H1 (cell line): ENCODE results near the gene HYAL4. TPM values are rescaled to one million over a fixed set of nuclear protein-coding genes. Genes with fewer than 3 reads are reported as not detected.

Experiments used
- CTCF ChIA-PET: fragments of 300-600 bp; sonication (Branson Sonifier 250); formaldehyde crosslinking; loops from one replicate; lab custom pipeline; 2021; ENCODE audit not compliant: partially characterized antibody; lab: Charles Lee
- POLR2A ChIA-PET: fragments of 300-600 bp; sonication (Branson Sonifier 250); formaldehyde crosslinking; loops from one replicate; lab custom pipeline; 2021; ENCODE audit warnings: inconsistent platforms; ENCODE audit not compliant: partially characterized antibody; lab: Charles Lee
- DNase-seq, 2 experiments: peaks; one replicate each; pipeline versions ENCODE4 v3.0.0 to v3.0.0-alpha.2; 2010 to 2022; ENCODE audit warnings: low spot score in 2 of 2, low read depth in 1 of 2, mixed read lengths in 1 of 2
- FAIRE-seq: peaks from 2 replicates; lab custom pipeline; 2011; peaks lifted over from hg19 to GRCh38; lab: Jason Lieb, UNC
- H2AFZ ChIP-seq: 2 replicates; pipeline ENCODE4 v1.8.1; 2012; ENCODE audit warnings: low read length, inconsistent platforms
- H2AK5ac ChIP-seq: 2 replicates; pipeline ENCODE4 v1.6.1; 2013; ENCODE audit warnings: low read depth, low read length
- H2BK120ac ChIP-seq: replicated peaks from 2 replicates; pipeline ENCODE3; 2013; ENCODE audit warnings: low read depth, low read length, inconsistent platforms
- H2BK12ac ChIP-seq: 2 replicates; pipeline ENCODE4 v1.6.1; 2013; ENCODE audit warnings: low read depth, low read length
- H2BK15ac ChIP-seq: 2 replicates; pipeline ENCODE4 v1.6.1; 2013; ENCODE audit warnings: low read length
- H2BK20ac ChIP-seq: 2 replicates; pipeline ENCODE4 v1.6.1; 2013; ENCODE audit warnings: low read length
- H2BK5ac ChIP-seq: 2 replicates; pipeline ENCODE4 v1.6.1; 2013; ENCODE audit warnings: low read depth, low read length
- H3K14ac ChIP-seq: 2 replicates; pipeline ENCODE4 v1.6.1; 2013; ENCODE audit warnings: inconsistent platforms; ENCODE audit not compliant: insufficient read length
- H3K18ac ChIP-seq: 2 replicates; pipeline ENCODE4 v1.6.1; 2013; ENCODE audit warnings: low read length; ENCODE audit errors: extremely low read depth
- H3K23ac ChIP-seq: 2 replicates; pipeline ENCODE4 v1.6.1; 2013; ENCODE audit warnings: inconsistent platforms; ENCODE audit not compliant: insufficient read length
- H3K23me2 ChIP-seq: 2 replicates; pipeline ENCODE4 v1.6.1; 2013; ENCODE audit warnings: low read depth, low read length
- H3K27ac ChIP-seq: 2 replicates; pipeline ENCODE4 v1.6.1; 2011; ENCODE audit warnings: low read depth, low read length, inconsistent platforms
- H3K27me3 ChIP-seq, 4 experiments: replicated peaks in 1 of 4; 1 replicate in 1 of 4; 2 replicates in 3 of 4; pipeline versions ENCODE4 v1.6.1 to v1.8.1; 2011 to 2013; ENCODE audit warnings: low read length in 3 of 4, mild to moderate bottlenecking in 3 of 4, inconsistent platforms in 2 of 4, mixed read lengths in 2 of 4, moderate library complexity in 1 of 4; ENCODE audit not compliant: control insufficient read depth in 3 of 4, insufficient read depth in 3 of 4; ENCODE audit errors: extremely low read depth in 1 of 4
- H3K36me3 ChIP-seq, 4 experiments: 2 replicates each; pipeline versions ENCODE4 v1.6.1 to v1.8.1; 2011 to 2013; ENCODE audit warnings: mild to moderate bottlenecking in 4 of 4, low read length in 3 of 4, moderate library complexity in 2 of 4, control low read depth in 1 of 4, inconsistent platforms in 1 of 4; ENCODE audit not compliant: insufficient read depth in 4 of 4, control insufficient read depth in 2 of 4
- H3K4ac ChIP-seq: replicated peaks from 2 replicates; pipeline ENCODE3; 2013; ENCODE audit warnings: low read length, low read depth, mixed read lengths, inconsistent platforms; ENCODE audit not compliant: insufficient read length
- H3K4me1 ChIP-seq, 4 experiments: replicated peaks in 1 of 4; 1 replicate in 1 of 4; 2 replicates in 3 of 4; pipeline versions ENCODE4 v1.6.1 to v1.8.1; 2011 to 2013; ENCODE audit warnings: low read length in 3 of 4, inconsistent platforms in 2 of 4, mixed read lengths in 1 of 4; ENCODE audit not compliant: insufficient read depth in 4 of 4, control insufficient read depth in 3 of 4
- H3K4me2 ChIP-seq, 2 experiments: 2 replicates each; pipeline versions ENCODE4 v1.6.1 to v1.8.1; 2011 to 2013; ENCODE audit warnings: low read depth in 2 of 2, low read length in 2 of 2, control low read depth in 1 of 2, inconsistent platforms in 1 of 2, mild to moderate bottlenecking in 1 of 2; ENCODE audit not compliant: insufficient read depth in 1 of 2
- H3K4me3 ChIP-seq, 4 experiments: fragments of 200-600, 300-600 bp in 1 of 4; sonication (generic), shearing (Covaris generic), sonication (Bioruptor Twin) in 1 of 4; 2 replicates each; pipeline versions ENCODE4 v1.5.1 to v1.8.1; 2011 to 2016; ENCODE audit warnings: low read length in 4 of 4, low read depth in 3 of 4, control low read depth in 2 of 4, inconsistent platforms in 2 of 4, mild to moderate bottlenecking in 2 of 4, mixed read lengths in 1 of 4, moderate library complexity in 1 of 4; ENCODE audit not compliant: insufficient read depth in 2 of 4; ENCODE audit errors: extremely low read depth in 1 of 4
- H3K56ac ChIP-seq: replicated peaks from 2 replicates; pipeline ENCODE3; 2013; ENCODE audit warnings: low read depth, mild to moderate bottlenecking, mixed read lengths, low read length, inconsistent platforms; ENCODE audit not compliant: insufficient read length
- H3K79me1 ChIP-seq: 2 replicates; pipeline ENCODE4 v1.6.1; 2013; ENCODE audit warnings: low read depth, low read length, control low read depth
- H3K79me2 ChIP-seq, 2 experiments: 2 replicates each; pipeline versions ENCODE4 v1.6.1 to v1.8.1; 2012 to 2013; ENCODE audit warnings: low read length in 2 of 2, mild to moderate bottlenecking in 2 of 2, inconsistent platforms in 1 of 2; ENCODE audit not compliant: insufficient read depth in 2 of 2, control insufficient read depth in 1 of 2
- H3K9ac ChIP-seq, 4 experiments: replicated peaks in 1 of 4; 1 replicate in 1 of 4; 2 replicates in 3 of 4; pipeline versions ENCODE4 v1.6.1 to v1.8.1; 2011 to 2013; ENCODE audit warnings: low read depth in 3 of 4, low read length in 3 of 4, control low read depth in 2 of 4, mild to moderate bottlenecking in 2 of 4, moderate library complexity in 2 of 4, inconsistent platforms in 1 of 4; ENCODE audit errors: extremely low read depth in 1 of 4
- H3K9me3 ChIP-seq, 2 experiments: 2 replicates each; pipeline versions ENCODE4 v1.6.1 to v1.8.1; 2012 to 2013; ENCODE audit warnings: mild to moderate bottlenecking in 2 of 2, moderate library complexity in 2 of 2, control low read depth in 1 of 2, inconsistent platforms in 1 of 2, low read depth in 1 of 2, low read length in 1 of 2, mixed read lengths in 1 of 2; ENCODE audit not compliant: insufficient read depth in 2 of 2
- H4K20me1 ChIP-seq, 2 experiments: replicated peaks in 1 of 2; 2 replicates each; pipeline versions ENCODE3 to v1.8.1; 2011 to 2013; ENCODE audit warnings: inconsistent platforms in 2 of 2, low read length in 2 of 2, mild to moderate bottlenecking in 1 of 2; ENCODE audit not compliant: insufficient read depth in 2 of 2, control insufficient read depth in 1 of 2
- H4K5ac ChIP-seq: 2 replicates; pipeline ENCODE4 v1.6.1; 2013; ENCODE audit warnings: low read length, low read depth, mixed read lengths, inconsistent platforms; ENCODE audit not compliant: insufficient read length
- H4K8ac ChIP-seq: 2 replicates; pipeline ENCODE4 v1.8.0; 2013; ENCODE audit warnings: mild to moderate bottlenecking, moderate library complexity, low read length, inconsistent platforms; ENCODE audit not compliant: insufficient read depth; ENCODE audit errors: extremely low read depth
- H4K91ac ChIP-seq: replicated peaks from 2 replicates; pipeline ENCODE3; 2013; ENCODE audit warnings: low read length, mixed read lengths, inconsistent platforms; ENCODE audit not compliant: insufficient read length
- BCL11A ChIP-seq, 2 experiments: IDR thresholded peaks; one replicate each; pipeline ENCODE4 v1.6.1; 2011; ENCODE audit warnings: low read depth in 2 of 2, low read length in 2 of 2, mild to moderate bottlenecking in 2 of 2
- CBX5 ChIP-seq: fragments of 300-800, 300-1000 bp; sonication (generic); IDR thresholded peaks from 2 replicates; pipeline ENCODE4 v1.7.1; 2016; ENCODE audit warnings: antibody characterized with exemption, low read length, low read depth
- CTCF ChIP-seq, 3 experiments: IDR thresholded peaks; 1 replicate in 2 of 3; 2 replicates in 1 of 3; pipeline versions ENCODE4 v1.5.1 to v1.6.1; 2011; ENCODE audit warnings: low read length in 3 of 3, mild to moderate bottlenecking in 3 of 3, inconsistent platforms in 2 of 3, low read depth in 1 of 3, moderate library complexity in 1 of 3; ENCODE audit not compliant: insufficient read depth in 1 of 3; ENCODE audit errors: control extremely low read depth in 1 of 3
- HDAC2 ChIP-seq, 2 experiments: fragments of 300-600 bp in 1 of 2; sonication (generic) in 1 of 2; IDR thresholded peaks; 2 replicates each; pipeline ENCODE4 v1.6.1; 2011 to 2012; ENCODE audit warnings: low read depth in 2 of 2, low read length in 2 of 2, mild to moderate bottlenecking in 2 of 2, moderate library complexity in 2 of 2, borderline replicate concordance in 1 of 2, inconsistent platforms in 1 of 2
- MAFK ChIP-seq: IDR thresholded peaks from 2 replicates; pipeline ENCODE4 v1.6.1; 2012; ENCODE audit warnings: low read depth, mild to moderate bottlenecking, improper control_type of control experiment, low read length
- MAX ChIP-seq: IDR thresholded peaks from 2 replicates; pipeline ENCODE4 v1.6.1; 2012; ENCODE audit warnings: inconsistent platforms
- PHF8 ChIP-seq: fragments of 200-600 bp; sonication (generic); conservative IDR thresholded peaks from 2 replicates; pipeline ENCODE4 v1.7.1; 2012; ENCODE audit warnings: low read depth, mild to moderate bottlenecking, inconsistent platforms, low read length, moderate library complexity
- RFX5 ChIP-seq: IDR thresholded peaks from 2 replicates; pipeline ENCODE4 v1.6.1; 2011; ENCODE audit warnings: low read depth, low read length, improper control_type of control experiment, borderline replicate concordance
- SIX5 ChIP-seq: IDR thresholded peaks from 2 replicates; pipeline ENCODE4 v1.6.1; 2011; ENCODE audit warnings: mild to moderate bottlenecking, low read depth, low read length
- WGBS, 2 experiments: shearing (Covaris generic) in 1 of 2; methylation state at CpG; one replicate each; pipeline versions ENCODE4 v1.1.6 to v1.1.7; 2013 to 2015; ENCODE audit warnings: low lambda C conversion rate in 2 of 2, mixed read lengths in 2 of 2, inconsistent platforms in 1 of 2, low coverage in 1 of 2, missing lambda C conversion rate in 1 of 2; ENCODE audit not compliant: insufficient replicate concordance in 2 of 2, insufficient coverage in 1 of 2, insufficient read length in 1 of 2; ENCODE audit errors: extremely low coverage in 1 of 2, missing lambda C conversion rate in 1 of 2; 5-methylcytosine and 5-hydroxymethylcytosine counted together
- polyA plus RNA-seq, 7 experiments: library from polyadenylated mRNA; depleted of rRNA in 3 of 7; stranded (reverse) in 5 of 7; unstranded in 2 of 7; fragments of >200 nt in 5 of 7; fragments of 200-250 nt in 2 of 7; gene quantifications; 1 replicate in 5 of 7; 2 replicates in 1 of 7; 4 replicates in 1 of 7; pipeline versions ENCODE4 v1.2.1 to v1.2.3, GENCODE V29; 2011 to 2013; ENCODE audit warnings: missing spikeins in 2 of 7, mixed read lengths in 2 of 7
- total RNA-seq: library from RNA; stranded (reverse); fragmentation: NEBNext Ultra II Directional; extraction: Animal tissue kit (Norgen Biotek cat#: 25700); gene quantifications from 2 replicates; pipeline ENCODE4 v1.2.1, GENCODE V29; 2021

The HYAL4 gene
- total and polyA plus RNA-seq, 2 of the 8 experiments (the other 6 are each of a cell fraction or from before 2014, with no cell fraction given), result not detected

DNA sequence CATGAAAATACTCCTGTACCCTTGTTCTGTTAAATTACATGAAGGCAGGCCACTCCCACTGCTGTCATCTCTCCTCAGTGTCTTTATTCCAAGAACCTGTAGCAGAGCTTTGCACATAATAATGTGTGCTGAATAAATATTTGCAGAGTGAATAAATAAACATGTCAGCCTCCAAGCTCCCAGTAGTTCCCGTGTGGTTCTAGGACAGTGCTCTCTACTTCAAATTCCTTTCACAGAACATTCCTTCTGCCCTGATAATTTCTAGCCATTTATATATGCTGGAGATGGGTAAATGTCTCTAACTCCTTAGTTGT is 20.3 kb upstream of the HYAL4 start:
- Histone ChIP-seq H3K14ac (no peak overlapping the region), H3K4me3 (no peak overlapping the region), H2AK5ac (no peak overlapping the region), H4K5ac (no peak overlapping the region), H2BK12ac (no peak overlapping the region), H3K4me1 (no peaks in the 10 kb centered on the region), H2BK120ac (no peak overlapping the region), H3K56ac (no peak overlapping the region), H4K8ac (no peak overlapping the region), H2BK15ac (no peak overlapping the region), H3K23ac (no peak overlapping the region), H3K27ac (no peak overlapping the region), H3K27me3 (no peaks in the 10 kb centered on the region), H3K79me2 (no peaks in the 10 kb centered on the region), H3K23me2 (no peaks in the 10 kb centered on the region), H3K18ac (no peak overlapping the region), H4K20me1 (no peaks in the 10 kb centered on the region), H2BK20ac (no peak overlapping the region), H3K4me2 (no peak overlapping the region), H2BK5ac (no peak overlapping the region), H3K9me3 (no peaks in the 10 kb centered on the region), H3K36me3 (no peaks in the 10 kb centered on the region), H3K9ac (no peak overlapping the region), H3K4ac (no peak overlapping the region), H2AFZ (peak overlapping the region; percentile 66), H4K91ac (no peak overlapping the region), H3K79me1 (no peaks in the 10 kb centered on the region)
- ChIA-PET POLR2A (interaction anchor here (0.6 kb wide), 1 partner anchor 46 kb away, joined by 3 read pairs; no protein-coding TSS in a partner anchor), CTCF (interaction anchor here (1.5 kb wide), 1 partner anchor 47 kb away, joined by 4 read pairs; no protein-coding TSS in a partner anchor)
- FAIRE-seq (no peak), DNase-seq (no peak)
- WGBS, 2 experiments, result 96% methylated on average over 1 of the region's 1 CpG; no CpG with 5 or more reads in 1 of the 2 experiments
- TF ChIP-seq CTCF (IDR thresholded peaks at IDR 0.05; ENCODE audit: control extremely low read depth in 1 of 3, insufficient read depth in 1 of 3, low read depth in 1 of 3, low read length in 3 of 3) (no peak), MAX (no peak), BCL11A (IDR thresholded peaks at IDR 0.05; ENCODE audit: low read depth in 2 of 2, low read length in 2 of 2) (no peak), CBX5 (no peak), MAFK (no peak), RFX5 (no peak), SIX5 (no peak), PHF8 (no peak), HDAC2 (IDR thresholded peaks at IDR 0.05; ENCODE audit: borderline replicate concordance in 1 of 2, low read depth in 2 of 2, low read length in 2 of 2) (no peak)
